IPS DF 19.7 (cell line): Measurements from ENCODE around the gene KCNH6.

Source experiments
- DNase-seq: peaks from one replicate; pipeline ENCODE4 v3.0.0-alpha.2; 2013; ENCODE audit warnings: low read depth, low spot score

The KCNH6 gene, protein sequence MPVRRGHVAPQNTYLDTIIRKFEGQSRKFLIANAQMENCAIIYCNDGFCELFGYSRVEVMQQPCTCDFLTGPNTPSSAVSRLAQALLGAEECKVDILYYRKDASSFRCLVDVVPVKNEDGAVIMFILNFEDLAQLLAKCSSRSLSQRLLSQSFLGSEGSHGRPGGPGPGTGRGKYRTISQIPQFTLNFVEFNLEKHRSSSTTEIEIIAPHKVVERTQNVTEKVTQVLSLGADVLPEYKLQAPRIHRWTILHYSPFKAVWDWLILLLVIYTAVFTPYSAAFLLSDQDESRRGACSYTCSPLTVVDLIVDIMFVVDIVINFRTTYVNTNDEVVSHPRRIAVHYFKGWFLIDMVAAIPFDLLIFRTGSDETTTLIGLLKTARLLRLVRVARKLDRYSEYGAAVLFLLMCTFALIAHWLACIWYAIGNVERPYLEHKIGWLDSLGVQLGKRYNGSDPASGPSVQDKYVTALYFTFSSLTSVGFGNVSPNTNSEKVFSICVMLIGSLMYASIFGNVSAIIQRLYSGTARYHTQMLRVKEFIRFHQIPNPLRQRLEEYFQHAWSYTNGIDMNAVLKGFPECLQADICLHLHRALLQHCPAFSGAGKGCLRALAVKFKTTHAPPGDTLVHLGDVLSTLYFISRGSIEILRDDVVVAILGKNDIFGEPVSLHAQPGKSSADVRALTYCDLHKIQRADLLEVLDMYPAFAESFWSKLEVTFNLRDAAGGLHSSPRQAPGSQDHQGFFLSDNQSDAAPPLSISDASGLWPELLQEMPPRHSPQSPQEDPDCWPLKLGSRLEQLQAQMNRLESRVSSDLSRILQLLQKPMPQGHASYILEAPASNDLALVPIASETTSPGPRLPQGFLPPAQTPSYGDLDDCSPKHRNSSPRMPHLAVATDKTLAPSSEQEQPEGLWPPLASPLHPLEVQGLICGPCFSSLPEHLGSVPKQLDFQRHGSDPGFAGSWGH

DNA sequence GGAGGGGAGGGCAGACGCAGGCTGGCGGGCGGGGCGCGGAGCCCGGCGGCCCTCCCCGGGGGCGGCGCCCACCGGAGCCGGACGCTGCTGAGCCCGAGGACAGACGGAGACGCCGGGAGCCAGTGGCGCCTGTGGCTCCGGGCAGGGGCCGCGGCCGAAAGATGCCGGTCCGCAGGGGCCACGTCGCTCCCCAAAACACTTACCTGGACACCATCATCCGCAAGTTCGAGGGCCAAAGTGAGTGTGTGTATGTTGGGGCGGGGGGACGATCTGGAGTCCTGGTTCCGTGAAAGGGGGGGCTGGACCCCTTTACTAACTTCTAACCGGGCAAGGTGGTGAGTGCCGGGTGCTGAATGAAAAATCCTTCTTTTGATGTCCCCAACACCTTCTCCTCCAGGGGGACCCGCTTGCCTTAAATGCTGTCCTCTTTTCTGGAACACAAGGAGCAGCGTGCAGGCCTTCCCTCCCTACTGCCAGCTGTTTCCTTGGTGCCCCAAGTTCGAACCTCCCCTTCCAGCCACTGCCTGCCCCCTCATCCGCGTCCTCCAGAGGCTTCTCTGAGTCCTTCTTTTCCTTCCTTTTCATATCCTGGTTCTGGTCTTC is at the start of gene KCNH6:
Gene KCNH6, plus strand, starts transcription at position 106 of the 603 bp plus-strand sequence. Its CDS starts 56 bp downstream, at position 162.
- no peak for DNase-seq

DNA sequence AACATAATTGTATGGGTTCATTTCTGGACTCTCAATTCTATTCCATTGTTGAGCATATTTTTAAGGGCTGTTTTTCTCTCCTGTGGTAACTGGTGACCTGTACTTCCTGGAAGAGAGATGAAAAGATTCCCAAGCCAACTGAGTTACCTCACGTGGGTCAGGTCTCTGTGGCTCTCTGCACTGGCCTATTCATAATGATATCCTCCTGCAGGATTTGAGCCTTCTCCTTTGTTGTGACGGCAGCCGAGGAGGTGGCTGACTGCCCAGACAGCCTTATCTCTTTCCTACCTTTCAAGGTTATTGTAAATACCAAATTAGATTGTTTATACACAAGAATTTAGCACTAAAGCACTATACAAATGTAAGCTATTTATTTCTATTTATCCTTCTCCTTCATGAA is 49.0 kb upstream of the KCNH6 start:
- DNase-seq, result no peak

DNA sequence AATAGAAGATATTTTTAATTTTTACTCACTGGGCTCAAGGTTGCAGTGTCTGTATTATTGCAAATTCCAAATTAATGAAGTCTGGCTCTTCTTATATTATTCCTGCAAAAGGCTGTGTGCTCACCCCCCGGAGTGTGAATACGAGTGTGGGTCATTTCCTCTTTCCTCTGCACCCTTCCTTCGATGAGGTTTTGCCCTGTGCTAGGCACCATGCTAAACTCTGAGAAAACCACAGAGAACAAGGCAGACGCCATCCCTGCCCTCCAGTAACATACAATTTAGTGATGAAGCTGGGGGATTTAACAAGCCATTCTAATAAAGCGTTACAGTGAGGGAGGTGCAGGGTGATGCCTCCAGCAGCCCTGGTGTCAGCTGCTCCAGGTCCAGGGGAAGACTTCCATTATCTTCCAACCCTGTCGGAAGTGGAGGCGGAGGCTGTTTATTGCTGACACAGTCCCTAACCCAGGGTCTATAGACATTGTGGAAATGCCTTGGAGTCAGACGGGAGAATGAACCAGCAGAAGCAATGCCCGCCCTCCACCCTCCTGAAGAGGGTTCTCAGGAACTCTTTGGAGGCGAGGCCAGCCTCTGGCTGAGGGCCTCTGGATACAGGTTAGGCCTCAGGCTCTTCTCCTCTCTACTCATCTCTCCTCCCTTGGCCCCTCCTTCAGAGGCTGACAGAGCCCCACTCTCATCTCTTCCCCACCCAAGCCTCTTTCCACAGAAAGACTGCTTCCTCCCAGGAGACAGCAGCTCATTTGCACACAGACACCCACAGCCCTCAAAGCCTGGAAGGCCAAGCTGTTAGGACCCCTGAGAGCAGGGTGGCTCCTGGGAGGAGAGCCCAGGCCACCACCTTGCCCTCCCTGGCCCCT is 48.3 kb upstream of the KCNH6 start:
- DNase-seq, result no peak

DNA sequence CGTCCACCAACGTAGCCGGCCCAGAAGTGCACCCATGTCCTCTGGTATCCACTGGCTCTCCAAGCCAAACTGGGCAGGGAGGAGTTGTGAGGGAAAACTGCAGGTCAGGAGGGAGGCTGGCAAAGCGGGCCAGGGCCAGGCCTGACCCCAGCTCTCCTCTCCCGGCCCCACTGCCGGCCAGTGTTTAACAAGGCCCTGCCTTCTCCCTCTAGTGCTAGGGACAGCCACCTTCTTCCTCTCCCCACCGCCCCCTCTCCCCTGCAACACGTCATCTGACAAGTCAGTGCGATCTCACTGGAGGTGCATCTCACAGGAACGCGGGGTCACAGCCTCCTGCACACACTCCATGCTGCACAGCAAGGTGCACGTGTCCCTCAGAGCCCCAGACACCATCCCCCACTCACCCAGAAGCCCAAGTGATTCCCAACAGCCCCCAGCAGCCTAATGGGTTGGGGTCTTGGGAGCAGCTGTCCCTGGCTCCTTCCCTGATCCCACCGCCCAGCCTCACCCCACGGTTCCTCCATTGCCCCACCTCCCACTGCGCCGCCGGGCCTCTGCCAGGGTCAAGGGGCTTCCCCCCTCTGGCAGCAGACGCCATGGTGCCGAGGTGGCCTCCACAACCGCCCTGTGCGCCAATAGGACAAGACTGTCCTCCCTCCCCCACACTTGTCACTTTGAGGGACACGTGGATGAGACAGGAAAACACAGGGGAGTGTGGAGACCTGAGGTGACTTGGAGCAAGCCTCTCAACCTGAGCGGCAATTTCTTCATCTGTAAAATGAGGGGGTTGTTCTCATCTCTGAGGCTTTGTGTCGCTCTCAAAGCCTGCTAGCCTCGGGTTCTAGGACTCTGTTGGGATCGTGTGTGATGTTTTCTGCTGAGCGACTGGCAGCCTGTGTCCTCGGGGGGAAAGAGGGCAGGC is 47.4 kb upstream of the KCNH6 start:
- DNase-seq, result no peak

DNA sequence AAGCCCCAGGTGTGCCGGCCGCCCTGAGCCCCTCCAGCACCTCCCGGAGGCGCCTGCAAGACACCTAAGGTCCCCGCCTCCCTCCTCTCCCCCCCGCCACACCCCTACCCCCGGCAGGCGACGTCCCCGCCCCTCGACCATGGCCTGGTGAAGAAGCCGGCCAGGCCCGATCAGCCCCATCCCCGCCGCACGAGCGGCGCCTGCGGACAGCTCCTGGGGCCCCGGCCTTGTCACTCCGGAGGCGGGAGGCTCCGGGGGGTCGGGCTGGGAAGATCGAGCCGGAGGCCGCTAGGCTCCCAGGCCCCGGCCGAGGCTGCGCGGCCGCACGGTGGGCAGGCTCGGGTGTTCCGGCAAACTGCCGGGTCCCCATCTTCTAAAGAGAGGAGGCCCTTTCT is 46.7 kb upstream of the KCNH6 start:
- DNase-seq, result no peak

DNA sequence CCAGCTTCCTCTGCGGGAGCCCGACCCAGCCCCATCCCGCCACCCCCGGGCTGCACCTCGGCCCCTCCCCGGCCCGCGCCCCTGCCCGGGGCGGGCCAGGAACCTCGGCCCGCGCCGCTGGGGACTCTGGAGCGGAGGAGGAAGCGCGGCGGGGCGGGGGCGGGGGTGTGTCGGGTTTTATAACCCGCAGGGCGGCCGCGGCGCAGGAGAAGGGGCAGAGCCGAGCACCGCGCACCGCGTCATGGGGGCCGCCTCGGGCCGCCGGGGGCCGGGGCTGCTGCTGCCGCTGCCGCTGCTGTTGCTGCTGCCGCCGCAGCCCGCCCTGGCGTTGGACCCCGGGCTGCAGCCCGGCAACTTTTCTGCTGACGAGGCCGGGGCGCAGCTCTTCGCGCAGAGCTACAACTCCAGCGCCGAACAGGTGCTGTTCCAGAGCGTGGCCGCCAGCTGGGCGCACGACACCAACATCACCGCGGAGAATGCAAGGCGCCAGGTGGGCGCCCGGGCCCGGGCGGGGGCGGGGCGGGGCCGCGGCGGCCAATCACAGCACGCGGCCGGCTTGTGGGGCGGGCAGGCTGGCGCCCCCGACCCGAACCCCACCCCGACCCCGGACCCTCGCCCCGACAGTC is 46.2 kb upstream of the KCNH6 start, which contains the start of gene ACE:
Gene ACE, plus strand, starts transcription at position 208 of the 626 bp plus-strand sequence. Its CDS starts 34 bp downstream, at position 242.
- DNase-seq, result no peak

DNA sequence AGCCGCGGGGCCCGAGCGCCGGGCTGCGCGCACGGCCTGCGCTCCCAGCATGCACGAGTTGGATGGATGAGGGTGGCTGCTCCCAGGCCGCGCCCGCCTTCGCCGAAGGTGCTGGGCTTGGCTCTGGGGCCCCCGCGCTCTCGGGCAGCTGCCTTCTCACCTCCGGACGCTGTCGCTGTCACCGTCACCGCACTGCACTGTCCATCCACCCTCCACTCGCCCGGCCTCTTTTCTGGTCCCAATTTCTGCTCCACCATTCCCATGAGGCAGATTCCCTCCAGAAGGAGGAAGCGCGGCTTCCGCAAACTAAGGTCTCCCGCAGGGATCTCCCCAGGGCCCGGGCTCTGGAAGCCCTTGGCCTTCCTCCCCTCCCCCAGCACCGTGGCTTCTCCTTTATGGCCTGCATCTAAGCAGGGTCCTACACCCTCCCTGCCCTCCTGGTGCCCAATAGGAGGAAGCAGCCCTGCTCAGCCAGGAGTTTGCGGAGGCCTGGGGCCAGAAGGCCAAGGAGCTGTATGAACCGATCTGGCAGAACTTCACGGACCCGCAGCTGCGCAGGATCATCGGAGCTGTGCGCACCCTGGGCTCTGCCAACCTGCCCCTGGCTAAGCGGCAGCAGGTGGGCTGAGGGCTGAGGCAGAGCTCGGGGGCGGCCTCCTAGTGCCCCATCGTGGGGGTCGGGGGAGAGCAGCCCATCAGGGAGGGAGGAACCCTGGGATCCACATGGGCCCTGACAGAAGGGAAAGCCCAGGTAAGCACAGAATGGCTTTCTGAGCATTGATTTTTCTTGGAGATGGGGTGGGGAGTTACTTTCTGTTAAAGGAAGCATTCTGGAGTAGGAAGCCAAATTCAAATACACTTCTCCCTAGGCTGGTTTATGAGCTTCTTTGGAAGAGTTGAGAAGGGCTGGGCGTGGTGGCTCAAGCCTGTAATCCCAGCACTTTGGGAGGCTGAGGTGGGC is 45.4 kb upstream of the KCNH6 start:
- DNase-seq, result no peak

DNA sequence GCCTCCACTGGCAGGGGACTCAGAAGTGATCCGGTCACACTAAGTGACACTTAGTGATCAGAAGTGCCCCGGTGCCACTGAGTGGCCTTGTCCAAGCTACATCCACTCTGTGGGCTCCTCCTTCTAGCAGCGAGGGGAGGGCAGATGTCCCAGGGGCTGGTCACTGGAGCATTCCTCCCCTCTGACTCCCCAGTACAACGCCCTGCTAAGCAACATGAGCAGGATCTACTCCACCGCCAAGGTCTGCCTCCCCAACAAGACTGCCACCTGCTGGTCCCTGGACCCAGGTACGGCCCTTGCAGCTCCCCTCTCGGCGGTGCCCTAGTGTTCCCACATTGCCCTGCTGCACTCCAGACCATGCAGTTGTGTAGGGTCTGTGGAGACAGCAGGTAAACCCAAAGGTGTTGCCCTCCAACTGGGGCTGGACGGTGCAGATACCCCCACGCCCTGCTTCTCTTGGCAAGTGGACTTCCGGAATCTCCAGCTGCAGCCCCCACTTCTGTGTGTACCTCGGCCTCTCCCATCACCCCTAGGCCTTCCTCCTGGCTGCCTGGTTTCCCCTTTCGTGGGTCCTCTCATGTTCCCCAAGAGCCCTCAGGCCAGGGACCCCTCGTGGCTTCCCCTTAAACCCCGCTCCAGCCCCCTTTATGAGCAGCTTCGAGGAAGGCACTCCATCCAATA is 44.2 kb upstream of the KCNH6 start:
- peak; percentile 74 for DNase-seq

DNA sequence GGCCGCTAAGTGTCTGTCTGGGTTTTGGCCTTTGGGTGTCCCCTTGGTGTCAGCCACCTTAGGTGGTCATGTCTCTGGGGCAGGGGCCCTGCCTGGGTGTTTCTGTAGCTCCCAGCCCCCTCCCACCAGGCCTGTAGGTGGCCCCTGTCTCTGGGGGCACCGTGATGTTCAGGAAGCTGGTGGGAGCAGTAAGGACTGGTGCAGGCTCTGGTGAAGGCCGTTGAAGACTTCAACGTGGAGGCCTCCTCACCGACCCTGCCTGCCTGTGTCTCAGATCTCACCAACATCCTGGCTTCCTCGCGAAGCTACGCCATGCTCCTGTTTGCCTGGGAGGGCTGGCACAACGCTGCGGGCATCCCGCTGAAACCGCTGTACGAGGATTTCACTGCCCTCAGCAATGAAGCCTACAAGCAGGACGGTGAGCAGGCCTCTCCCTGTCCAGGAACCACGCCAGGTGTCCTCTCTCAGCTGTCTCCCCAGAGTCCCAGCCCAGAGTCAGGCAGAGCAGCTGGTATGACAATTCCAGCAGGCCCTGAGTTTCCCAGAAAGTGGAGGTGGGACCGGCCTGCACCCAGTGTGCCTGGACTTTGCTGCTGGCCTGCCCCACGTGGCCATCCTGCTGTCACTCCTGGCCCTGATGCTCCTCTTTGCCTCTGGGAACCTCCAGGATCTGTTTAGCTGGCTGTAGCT is 43.5 kb upstream of the KCNH6 start:
- DNase-seq, result no peak

DNA sequence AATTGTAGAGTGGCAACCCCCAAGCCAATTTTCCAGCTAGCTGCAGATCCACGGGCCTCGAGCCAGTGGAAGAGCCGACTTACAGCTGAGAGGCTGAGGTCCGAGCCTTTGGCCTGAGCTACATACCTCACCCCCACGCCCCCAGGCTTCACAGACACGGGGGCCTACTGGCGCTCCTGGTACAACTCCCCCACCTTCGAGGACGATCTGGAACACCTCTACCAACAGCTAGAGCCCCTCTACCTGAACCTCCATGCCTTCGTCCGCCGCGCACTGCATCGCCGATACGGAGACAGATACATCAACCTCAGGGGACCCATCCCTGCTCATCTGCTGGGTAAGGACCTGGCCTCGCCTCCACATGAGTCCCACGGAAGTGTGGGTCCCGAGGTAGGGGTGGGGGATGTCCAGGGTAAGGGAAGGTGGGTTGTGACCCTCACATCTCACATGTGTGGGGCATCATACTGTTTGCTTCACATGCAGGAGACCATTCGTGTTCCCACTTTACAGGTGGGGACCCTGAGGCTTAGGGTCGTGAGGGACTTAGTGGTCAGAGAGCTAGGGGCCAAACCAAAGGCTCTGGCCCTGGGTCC is 42.9 kb upstream of the KCNH6 start:
- no peak for DNase-seq

DNA sequence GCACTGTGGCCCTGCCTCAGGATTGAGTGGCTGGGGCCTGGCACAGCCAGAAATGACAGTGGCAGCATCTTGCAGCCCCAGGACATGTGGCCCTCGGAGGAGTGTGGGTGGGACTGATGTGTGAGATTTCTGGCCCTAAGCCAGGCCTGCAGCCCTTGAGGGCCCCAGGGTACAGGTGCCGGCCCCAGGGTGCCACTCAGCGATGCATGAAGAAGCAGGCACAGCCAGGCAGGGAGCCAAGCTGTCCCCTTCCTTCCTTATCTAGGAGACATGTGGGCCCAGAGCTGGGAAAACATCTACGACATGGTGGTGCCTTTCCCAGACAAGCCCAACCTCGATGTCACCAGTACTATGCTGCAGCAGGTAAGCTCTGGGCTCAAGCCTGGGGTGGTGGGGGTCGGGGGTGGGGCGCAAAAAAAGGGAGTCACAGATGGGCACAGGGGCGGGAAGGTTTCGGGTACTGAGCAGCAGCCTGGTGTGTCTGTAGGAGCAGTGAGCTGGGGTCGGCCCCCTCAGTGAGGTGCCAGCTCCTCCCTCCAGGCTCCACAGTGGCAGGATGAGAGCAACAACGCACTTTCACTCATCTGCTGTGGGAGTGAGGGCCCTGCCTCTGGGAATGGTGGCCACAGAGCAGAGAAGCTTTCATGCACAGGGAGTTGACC is 42.2 kb upstream of the KCNH6 start:
- no peak for DNase-seq

DNA sequence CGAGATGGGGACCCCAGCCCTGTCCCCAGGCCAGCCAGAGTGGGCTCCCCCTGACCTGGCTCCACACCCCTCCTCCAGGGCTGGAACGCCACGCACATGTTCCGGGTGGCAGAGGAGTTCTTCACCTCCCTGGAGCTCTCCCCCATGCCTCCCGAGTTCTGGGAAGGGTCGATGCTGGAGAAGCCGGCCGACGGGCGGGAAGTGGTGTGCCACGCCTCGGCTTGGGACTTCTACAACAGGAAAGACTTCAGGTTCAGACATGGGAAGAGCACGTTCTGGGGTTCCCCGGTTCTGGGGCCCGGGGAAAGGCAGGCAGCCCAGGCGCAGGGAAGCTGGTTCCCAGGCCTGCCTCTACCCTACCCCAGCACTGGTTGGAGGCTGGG is 41.7 kb upstream of the KCNH6 start:
- DNase-seq, result no peak

DNA sequence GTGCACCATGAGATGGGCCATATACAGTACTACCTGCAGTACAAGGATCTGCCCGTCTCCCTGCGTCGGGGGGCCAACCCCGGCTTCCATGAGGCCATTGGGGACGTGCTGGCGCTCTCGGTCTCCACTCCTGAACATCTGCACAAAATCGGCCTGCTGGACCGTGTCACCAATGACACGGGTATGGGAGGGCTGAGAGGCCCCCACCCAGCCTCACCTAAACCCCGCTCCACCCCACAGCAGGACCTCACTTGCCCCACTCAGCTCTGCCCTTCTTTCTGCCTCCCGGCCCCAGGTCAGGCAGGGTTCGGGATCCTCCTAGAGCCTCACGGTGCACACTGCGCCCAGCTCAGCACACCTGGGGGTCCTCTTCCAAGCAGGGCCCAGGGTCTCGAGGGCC is 40.6 kb upstream of the KCNH6 start:
- no peak for DNase-seq

DNA sequence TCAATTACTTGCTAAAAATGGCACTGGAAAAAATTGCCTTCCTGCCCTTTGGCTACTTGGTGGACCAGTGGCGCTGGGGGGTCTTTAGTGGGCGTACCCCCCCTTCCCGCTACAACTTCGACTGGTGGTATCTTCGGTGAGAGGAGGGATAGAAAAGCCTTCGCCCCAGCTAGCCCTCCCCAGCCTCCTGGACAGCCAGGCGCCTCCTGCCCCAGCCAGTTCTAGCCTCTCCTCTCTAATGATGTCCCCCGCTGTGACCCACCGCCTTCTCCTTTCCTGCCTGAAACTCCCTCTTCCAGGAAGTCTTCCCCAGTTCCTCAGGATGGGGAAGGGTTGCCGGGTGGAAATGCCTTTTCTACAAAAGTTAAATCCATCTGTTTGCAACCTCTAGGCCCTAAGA is 40.1 kb upstream of the KCNH6 start:
- no peak for DNase-seq

DNA sequence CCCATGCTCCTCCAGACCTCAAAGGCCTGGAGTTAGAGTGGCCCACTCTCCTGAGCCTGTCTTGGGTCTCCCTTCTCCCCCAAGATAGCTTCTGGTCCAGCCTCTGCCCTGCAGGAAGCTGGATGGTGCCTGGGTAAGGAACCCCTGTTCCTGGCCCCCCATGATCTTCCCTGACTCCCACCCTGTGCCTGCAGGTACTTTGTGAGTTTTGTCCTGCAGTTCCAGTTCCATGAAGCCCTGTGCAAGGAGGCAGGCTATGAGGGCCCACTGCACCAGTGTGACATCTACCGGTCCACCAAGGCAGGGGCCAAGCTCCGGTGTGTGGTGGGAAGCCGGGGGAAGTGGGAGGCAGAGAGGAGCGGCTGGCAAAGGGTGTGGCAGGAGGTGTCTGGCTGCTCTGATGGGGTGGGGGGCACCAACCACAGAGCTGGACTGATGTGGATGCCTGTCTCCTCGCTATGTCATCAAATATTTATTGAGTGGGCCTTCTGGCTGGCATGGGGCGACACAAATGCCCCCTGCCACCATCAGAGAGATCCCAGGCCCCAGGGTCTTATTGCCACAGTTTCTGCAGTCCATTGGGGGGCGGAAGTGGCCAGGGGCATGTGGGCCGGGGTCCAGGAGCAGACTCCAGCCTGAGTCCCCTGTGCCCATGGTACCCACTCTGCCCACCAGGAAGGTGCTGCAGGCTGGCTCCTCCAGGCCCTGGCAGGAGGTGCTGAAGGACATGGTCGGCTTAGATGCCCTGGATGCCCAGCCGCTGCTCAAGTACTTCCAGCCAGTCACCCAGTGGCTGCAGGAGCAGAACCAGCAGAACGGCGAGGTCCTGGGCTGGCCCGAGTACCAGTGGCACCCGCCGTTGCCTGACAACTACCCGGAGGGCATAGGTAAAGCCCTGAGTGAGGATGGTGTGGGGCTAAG is 39.2 kb upstream of the KCNH6 start:
- no peak for DNase-seq
